ENCODE data around the gene TRPM6.

The TRPM6 gene

DNA sequence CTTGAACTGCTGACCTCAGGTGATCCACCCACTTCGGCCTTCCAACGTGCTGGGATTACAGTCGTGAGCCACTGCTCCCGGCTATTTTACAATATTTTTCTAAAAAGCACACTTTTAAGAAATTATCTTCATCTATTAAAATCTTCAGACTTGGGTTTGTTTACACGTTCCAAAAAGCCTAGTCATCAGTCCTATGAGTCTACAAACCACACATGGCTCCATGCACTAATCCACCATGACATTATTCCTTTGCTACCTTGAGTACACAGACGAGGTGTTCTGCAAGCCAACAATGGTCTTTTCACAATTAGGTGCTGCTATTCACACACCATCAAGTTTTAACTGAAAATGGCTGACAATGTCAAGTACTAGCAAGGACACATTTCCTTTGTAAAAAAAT is 41.0 kb downstream of the TRPM6 start:
- TF ChIP-seq JUND (IDR thresholded peaks at IDR 0.05; ENCODE audit: low read depth) = no peak
- in situ Hi-C loops (cut with HindIII; ENCODE audit: low pct_unique_long_range_greater_than_20kb, low sequenced_read_pairs) = no loop called here
- no peak for DNase-seq (ENCODE audit: low read depth in 1 of 2, low spot score in 1 of 2)

DNA sequence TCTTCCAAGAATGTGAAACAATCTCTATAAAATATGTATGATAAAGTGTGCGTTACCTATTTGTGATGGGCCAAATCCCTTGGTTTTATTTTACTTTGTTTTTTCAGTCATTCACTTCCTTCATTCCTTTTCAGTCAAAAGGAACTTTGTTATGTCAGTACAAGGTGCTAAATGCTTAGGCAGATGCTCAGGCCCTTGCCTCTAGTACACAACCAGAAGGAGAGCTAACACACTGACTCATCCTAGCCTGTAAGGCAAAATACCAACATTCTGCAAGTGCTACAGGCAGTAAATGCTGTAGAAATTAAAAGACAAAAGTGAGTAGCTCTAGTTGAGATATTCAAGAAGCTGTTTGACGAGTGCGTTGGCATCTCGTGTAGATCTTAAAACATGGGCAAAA is 49.4 kb downstream of the TRPM6 start:
- TF ChIP-seq JUND (IDR thresholded peaks at IDR 0.05; ENCODE audit: low read depth) = no peak
- in situ Hi-C loops (cut with HindIII; ENCODE audit: low pct_unique_long_range_greater_than_20kb, low sequenced_read_pairs) = no loop called here
- peak; percentile 17 to 31 for DNase-seq (ENCODE audit: low read depth in 1 of 2, low spot score in 1 of 2)

DNA sequence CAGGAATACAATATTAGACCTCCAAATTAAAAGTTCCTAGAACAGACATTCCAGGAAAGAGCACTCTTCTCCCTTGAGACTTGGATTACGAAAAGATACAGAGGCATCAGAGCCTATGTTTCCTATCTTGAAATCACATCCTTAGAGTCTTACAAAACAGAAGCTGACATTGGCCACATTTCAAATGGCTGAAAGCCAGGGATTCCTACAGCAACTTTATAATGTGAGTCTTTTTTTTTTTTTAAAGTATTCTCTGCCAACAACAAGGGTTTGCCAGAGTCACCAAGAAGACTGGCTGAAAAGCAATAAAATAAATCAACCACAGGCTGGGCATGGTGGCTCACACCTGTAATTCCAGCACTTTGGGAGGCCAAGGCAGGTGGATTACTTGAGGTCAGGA is 63.1 kb downstream of the TRPM6 start:
- in situ Hi-C loops (cut with HindIII; ENCODE audit: low pct_unique_long_range_greater_than_20kb, low sequenced_read_pairs) = no loop called here
- no peak for TF ChIP-seq JUND (IDR thresholded peaks at IDR 0.05; ENCODE audit: low read depth)
- DNase-seq (ENCODE audit: low read depth in 1 of 2, low spot score in 1 of 2) = peak in 1 of 2 experiments; percentile 82

DNA sequence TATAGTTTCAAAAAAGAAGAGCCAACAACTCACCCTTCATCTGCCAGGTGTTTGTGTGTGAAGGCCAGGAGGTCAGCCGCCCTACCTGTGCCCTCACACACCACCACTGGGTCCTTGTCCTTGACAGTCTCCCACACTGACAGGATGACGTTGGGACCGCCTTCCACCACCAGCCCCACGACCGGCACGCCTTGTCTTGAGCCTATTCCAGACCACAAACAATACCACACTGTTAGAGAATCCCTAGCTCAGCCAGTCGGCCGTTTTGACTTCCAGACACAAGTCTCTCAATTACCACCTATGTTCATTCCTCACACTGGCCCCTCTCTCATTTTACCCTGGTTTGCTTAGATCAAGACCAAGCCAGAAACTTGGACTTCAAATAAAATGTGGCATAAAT is 66.1 kb downstream of the TRPM6 start:
- DNase-seq (ENCODE audit: low read depth in 1 of 2, low spot score in 1 of 2) = no peak
- in situ Hi-C loops (cut with HindIII; ENCODE audit: low pct_unique_long_range_greater_than_20kb, low sequenced_read_pairs) = no loop called here
- TF ChIP-seq JUND (IDR thresholded peaks at IDR 0.05; ENCODE audit: low read depth) = no peak

DNA sequence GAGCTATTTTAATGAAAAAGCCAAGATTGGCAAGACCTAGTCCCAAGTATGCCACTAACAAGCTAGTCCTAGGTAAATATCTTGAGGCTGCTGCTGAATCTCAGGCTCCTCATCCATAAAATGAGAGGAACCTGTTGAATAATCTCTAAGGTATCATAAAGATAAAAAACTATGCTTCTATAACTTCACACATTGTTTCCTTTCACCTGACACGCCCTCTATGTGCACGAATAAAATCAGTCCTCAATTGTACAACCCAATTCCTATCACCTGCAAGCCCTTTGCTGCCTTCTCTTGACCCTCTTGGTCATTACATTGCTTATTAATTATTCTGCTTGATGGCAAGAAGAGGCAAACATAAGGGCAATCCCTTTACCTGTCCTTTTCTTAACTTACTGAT is 69.9 kb downstream of the TRPM6 start:
- TF ChIP-seq JUND (IDR thresholded peaks at IDR 0.05; ENCODE audit: low read depth) = no peak
- no peak for DNase-seq (ENCODE audit: low read depth in 1 of 2, low spot score in 1 of 2)
- in situ Hi-C loops (cut with HindIII; ENCODE audit: low pct_unique_long_range_greater_than_20kb, low sequenced_read_pairs) = no loop called here

DNA sequence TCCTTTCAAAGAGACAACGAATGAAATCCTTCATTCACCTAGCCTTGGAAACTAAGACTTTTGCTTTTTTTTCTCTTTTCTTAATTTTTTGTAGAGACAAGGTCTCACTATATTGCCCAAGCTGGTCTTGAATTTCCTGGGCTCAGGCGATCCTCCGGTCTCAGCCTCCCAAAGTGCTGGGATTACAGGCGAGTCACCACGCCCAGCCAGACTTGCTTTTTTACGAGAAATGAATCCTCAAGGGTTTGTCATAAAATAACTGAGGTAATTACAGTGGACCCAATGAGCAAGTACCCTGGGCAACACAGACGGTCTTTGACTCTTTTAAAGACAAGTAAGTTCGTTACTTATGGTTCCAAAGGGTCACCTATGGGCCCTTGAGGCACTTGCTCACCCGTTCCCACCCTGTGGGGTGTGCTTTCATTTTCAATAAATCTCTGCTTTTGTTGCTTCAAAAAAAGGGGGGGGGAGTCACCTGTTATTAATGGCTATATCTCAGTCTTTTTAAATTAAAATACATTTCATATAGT is 70.4 kb downstream of the TRPM6 start:
- in situ Hi-C loops (cut with HindIII; ENCODE audit: low pct_unique_long_range_greater_than_20kb, low sequenced_read_pairs) = no loop called here
- no peak for DNase-seq (ENCODE audit: low read depth in 1 of 2, low spot score in 1 of 2)
- TF ChIP-seq JUND (IDR thresholded peaks at IDR 0.05; ENCODE audit: low read depth) = no peak

DNA sequence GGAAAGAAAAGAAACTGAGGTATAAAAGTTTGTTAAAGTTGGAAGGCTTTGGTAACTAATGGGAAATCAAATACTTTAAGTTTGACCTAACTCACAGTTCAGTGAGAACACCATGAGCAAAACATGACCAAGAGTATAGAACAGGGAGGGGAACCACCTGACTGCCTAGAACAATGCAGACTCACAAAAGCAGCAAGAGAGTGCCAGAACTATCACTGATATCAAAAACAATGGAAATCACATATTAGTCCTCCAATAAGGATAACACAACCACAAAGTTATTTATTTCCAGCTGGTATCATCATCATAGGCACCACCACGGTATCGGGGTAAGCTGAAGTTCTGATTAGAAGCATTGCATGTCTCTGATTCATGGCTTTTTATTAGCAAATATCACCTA is 77.5 kb downstream of the TRPM6 start:
- no peak for TF ChIP-seq JUND (IDR thresholded peaks at IDR 0.05; ENCODE audit: low read depth)
- in situ Hi-C loops (cut with HindIII; ENCODE audit: low pct_unique_long_range_greater_than_20kb, low sequenced_read_pairs) = no loop called here
- no peak for DNase-seq (ENCODE audit: low read depth in 1 of 2, low spot score in 1 of 2)

DNA sequence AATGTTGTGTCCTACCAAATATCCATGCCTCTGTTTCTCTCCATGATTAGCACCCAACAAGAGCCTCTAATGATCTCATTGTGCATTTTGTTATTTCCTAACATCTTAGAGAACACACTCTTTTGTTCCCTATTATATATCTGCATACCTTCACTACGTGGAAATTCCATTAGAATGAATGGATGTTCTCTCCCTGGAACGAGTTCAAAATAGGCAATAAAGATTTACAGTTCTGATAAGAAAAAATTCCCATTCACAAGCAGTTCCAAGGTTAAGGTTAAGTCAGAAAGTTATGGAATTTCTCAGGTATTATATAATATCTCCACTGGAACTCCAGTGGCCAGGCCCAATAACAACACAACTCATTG is 83.7 kb downstream of the TRPM6 start:
- peak in 1 of 2 experiments; percentile 36 for DNase-seq (ENCODE audit: low read depth in 1 of 2, low spot score in 1 of 2)
- in situ Hi-C loops (cut with HindIII; ENCODE audit: low pct_unique_long_range_greater_than_20kb, low sequenced_read_pairs) = no loop called here
- TF ChIP-seq JUND (IDR thresholded peaks at IDR 0.05; ENCODE audit: low read depth) = no peak

DNA sequence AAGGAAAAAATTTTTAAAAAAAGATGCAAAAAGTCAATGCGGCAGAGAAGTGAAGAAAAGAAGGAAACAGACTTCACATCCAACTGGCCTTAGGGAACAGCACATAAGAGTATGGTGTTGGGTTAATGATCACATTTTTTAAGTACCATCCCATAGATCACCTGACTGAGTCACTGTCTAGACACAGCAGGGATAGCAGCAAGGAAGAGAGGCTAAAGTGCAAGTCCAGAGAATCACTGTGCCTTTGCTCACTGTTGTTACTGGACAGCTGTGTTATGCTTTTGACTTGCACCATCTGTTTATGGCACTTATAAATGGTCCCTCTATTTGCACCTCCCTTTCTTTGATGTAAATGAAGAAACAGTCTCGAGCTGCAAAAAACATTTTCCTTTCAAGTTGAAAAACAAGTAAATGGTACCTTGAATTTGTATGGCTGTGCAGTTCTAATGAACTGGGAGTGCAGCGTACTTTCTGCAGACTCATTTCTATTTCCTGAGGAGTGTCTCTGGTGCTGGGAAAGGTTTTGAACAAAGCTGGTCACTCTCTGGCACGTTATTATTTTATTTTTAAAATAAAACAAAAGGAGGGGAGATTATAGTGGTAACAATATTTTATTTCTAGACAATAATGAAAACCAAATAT is 84.2 kb downstream of the TRPM6 start:
- in situ Hi-C loops (cut with HindIII; ENCODE audit: low pct_unique_long_range_greater_than_20kb, low sequenced_read_pairs) = no loop called here
- no peak for TF ChIP-seq JUND (IDR thresholded peaks at IDR 0.05; ENCODE audit: low read depth)
- no peak for DNase-seq (ENCODE audit: low read depth in 1 of 2, low spot score in 1 of 2)

DNA sequence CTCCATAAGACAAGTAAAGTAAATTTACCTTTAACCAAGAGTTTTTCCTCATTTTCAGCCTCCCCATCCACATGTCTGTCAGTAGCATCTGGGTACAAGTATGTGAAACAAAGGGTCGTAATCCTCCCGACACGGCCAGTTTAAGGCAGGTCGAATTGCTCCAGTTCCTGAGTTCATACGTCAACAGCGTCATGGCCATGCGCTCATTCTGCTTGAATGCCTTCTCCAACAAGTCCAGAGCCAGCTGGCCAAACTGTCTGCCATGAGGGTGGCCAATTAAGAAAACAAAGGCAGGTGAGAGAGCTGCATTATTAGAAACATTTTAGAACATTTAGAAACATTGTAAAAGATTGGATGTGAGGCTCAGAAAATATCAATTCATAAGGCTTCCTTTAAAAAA is 87.5 kb downstream of the TRPM6 start:
- no peak for TF ChIP-seq JUND (IDR thresholded peaks at IDR 0.05; ENCODE audit: low read depth)
- DNase-seq (ENCODE audit: low read depth in 1 of 2, low spot score in 1 of 2) = no peak
- in situ Hi-C loops (cut with HindIII; ENCODE audit: low pct_unique_long_range_greater_than_20kb, low sequenced_read_pairs) = no loop called here

DNA sequence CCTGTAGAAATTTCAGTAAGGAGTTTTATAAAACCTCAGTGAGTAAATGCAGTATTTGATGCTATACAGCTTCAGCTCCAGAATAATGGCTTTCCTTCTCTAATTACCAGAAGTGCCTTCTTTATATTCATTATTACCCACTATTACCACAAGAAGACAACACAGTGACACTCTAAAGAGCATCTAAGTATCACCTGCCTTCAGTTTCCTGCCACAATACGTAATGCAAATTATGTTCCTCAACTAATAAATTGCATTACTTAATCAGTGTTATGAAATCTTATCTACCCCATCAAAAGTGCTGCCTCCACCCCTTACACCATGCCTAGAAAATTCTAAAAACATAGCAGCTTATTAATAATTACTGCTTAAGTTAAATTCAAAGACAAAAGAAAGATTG is 91.9 kb downstream of the TRPM6 start:
- TF ChIP-seq JUND (IDR thresholded peaks at IDR 0.05; ENCODE audit: low read depth) = no peak
- DNase-seq (ENCODE audit: low read depth in 1 of 2, low spot score in 1 of 2) = no peak
- in situ Hi-C loops (cut with HindIII; ENCODE audit: low pct_unique_long_range_greater_than_20kb, low sequenced_read_pairs) = no loop called here

DNA sequence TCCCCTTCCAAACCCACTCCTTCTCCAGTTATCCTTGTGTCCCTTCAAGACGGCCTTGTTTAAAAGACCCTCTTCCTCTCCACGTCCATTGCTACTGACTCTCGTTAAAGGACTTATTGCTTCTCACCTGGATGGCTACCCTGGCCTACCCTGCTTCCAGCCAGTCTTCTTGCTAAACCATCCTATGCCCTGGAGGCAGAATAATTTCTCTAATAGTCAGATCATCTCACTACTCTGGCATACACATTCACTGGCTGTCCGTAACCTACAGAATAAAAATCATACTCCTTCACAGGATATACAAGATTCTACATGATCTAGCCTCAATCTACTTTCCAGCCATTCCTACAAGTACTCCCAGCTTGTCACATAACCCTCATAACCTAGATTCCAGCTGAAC is 92.6 kb downstream of the TRPM6 start:
- no peak for TF ChIP-seq JUND (IDR thresholded peaks at IDR 0.05; ENCODE audit: low read depth)
- in situ Hi-C loops (cut with HindIII; ENCODE audit: low pct_unique_long_range_greater_than_20kb, low sequenced_read_pairs) = no loop called here
- DNase-seq (ENCODE audit: low read depth in 1 of 2, low spot score in 1 of 2) = no peak

DNA sequence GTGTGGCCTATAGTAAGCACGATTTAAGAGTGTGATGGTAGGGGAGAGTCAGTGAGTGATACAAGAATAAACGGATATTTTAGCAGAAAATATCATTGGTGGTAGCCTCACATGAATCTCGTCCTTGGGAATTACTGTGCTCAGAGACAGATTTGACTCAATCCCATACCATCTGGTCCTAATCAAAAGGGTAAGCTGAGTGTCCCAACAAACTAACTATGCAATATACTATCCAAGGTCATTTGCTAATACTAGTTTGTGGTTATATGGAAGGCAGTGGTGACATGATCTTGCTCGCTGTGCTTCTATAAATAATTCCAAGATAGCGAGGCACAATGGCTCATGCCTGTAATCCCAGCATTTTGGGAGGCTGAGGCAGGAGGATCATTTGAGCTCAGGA is 103.2 kb downstream of the TRPM6 start:
- in situ Hi-C loops (cut with HindIII; ENCODE audit: low pct_unique_long_range_greater_than_20kb, low sequenced_read_pairs) = no loop called here
- no peak for DNase-seq (ENCODE audit: low read depth in 1 of 2, low spot score in 1 of 2)
- no peak for TF ChIP-seq JUND (IDR thresholded peaks at IDR 0.05; ENCODE audit: low read depth)

DNA sequence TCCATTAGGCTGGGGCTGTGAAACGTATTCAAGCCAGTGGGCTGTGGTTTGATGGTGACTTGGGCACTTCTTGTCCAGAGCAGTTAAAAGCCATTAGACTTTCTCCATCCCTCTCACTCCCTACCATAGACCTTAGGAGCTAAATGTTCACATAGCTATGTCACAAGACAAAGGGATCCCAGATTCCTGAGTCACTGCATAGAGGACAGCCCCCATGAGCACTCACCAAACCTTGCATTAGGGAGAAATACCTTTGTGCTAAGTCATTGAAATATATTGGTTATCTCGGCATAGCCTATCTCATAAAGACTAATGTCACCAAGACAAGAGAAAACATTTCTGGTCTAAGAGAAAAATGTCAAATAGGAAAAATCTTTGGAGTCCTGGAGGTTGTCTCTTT is 104.3 kb downstream of the TRPM6 start:
- DNase-seq (ENCODE audit: low read depth in 1 of 2, low spot score in 1 of 2) = no peak
- in situ Hi-C loops (cut with HindIII; ENCODE audit: low pct_unique_long_range_greater_than_20kb, low sequenced_read_pairs) = no loop called here
- TF ChIP-seq JUND (IDR thresholded peaks at IDR 0.05; ENCODE audit: low read depth) = no peak
